Stimulated activated naive CD8-positive, alpha-beta T cell treated with anti-CD3 and anti-CD28 coated beads, Interleukin-15, Interleukin-2, amounts not matched to agents 100 ng/mL and 50 ng/mL, for 24 hours (primary cell): ENCODE measurements around the gene OR52N1.

Source experiments
- H3K27ac Mint-ChIP-seq: one replicate; pipeline ENCODE4 v1.8.0; 2021; ENCODE audit warnings: mild to moderate bottlenecking, mixed read lengths
- H3K27me3 Mint-ChIP-seq: one replicate; pipeline ENCODE4 v1.8.0; 2021; ENCODE audit warnings: mixed read lengths
- H3K36me3 Mint-ChIP-seq: one replicate; pipeline ENCODE4 v1.8.0; 2021; ENCODE audit warnings: low read depth, mixed read lengths
- H3K4me1 Mint-ChIP-seq: one replicate; pipeline ENCODE4 v1.8.0; 2021; ENCODE audit warnings: low read depth, mixed read lengths
- H3K4me3 Mint-ChIP-seq: one replicate; pipeline ENCODE4 v1.8.0; 2021; ENCODE audit warnings: mild to moderate bottlenecking, mixed read lengths
- H3K9me3 Mint-ChIP-seq: one replicate; pipeline ENCODE4 v1.8.0; 2021; ENCODE audit warnings: mixed read lengths

The OR52N1 gene

DNA sequence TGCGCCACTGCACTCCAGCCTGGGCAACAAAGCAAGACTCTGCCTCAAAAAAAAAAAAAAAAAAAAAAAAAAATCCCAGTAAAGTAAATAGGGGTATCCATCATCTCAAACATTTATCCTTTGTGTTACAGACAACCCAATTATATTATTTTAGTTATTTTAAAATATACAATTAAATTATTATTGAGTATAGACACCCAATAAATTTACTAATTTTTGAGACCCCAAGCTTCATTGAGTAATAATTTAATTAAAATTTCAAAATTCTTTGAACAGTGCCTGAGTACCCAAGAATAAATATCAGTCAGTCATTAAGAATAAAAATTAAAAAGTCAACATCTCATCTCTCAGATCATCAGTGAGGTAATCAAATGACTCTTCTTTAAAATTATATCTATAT lies 37.1 kb downstream of the OR52N1 start, which contains the start of gene OR52N4:
TSS of gene OR52N4 (plus strand) at position 301 of the 400 bp plus-strand sequence. CDS start 498 bp downstream, outside the sequence.
- Mint-ChIP-seq H3K9me3 (no peaks in the 10 kb centered on the region), H3K27ac (no peak within 1 kb of the TSS), H3K4me3 (no peak within 1 kb of the TSS), H3K27me3 (no peaks in the 10 kb centered on the region), H3K36me3 (no peaks in the 10 kb centered on the region), H3K4me1 (no peaks in the 10 kb centered on the region)

DNA sequence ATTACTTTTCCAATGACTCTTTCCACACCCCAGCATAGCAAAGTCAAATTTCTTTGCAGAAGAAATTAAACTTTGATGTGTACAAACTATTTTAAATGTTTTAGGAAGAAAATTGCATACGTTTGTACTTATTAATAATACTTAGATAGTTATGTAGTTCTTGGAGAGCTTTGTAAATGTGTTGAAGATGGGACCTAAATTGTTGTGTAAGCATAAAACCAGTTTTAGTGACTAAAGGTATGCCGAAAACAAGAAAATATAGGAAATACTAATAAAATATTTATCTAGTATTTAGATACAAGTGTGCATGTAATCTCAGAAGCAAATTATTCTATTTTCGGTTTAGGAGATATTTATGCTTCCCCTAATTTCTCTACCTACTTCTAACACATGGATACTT lies 41.2 kb downstream of the OR52N1 start:
- H3K4me3 Mint-ChIP-seq = no peak overlapping the region
- no peaks in the 10 kb centered on the region for H3K36me3 Mint-ChIP-seq
- no peaks in the 10 kb centered on the region for H3K27me3 Mint-ChIP-seq
- no peak overlapping the region for H3K27ac Mint-ChIP-seq
- H3K9me3 Mint-ChIP-seq = no peaks in the 10 kb centered on the region
- no peaks in the 10 kb centered on the region for H3K4me1 Mint-ChIP-seq

DNA sequence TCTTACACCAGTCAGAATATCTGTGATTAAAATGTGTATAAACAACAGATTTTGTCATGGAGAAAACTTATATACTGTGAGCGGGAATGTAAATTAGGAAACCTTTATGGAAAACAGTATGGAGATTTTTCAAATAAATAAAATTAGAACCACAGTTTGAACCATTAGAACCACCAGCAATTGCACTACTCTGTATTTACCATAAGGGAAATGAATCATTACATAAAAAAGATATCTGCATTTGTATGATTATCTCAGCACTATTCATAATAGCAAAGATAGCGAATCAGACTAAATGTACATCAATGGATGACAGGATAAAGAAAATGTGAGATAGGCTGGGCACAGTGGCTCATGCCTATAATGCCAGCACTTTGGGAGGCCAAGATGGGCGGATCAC lies 44.5 kb downstream of the OR52N1 start:
- Mint-ChIP-seq H3K4me1 (no peaks in the 10 kb centered on the region), H3K9me3 (peaks cover 13% of the 10 kb centered on the region), H3K36me3 (no peaks in the 10 kb centered on the region), H3K27me3 (peaks cover 5% of the 10 kb centered on the region), H3K27ac (no peak overlapping the region), H3K4me3 (no peak overlapping the region)

DNA sequence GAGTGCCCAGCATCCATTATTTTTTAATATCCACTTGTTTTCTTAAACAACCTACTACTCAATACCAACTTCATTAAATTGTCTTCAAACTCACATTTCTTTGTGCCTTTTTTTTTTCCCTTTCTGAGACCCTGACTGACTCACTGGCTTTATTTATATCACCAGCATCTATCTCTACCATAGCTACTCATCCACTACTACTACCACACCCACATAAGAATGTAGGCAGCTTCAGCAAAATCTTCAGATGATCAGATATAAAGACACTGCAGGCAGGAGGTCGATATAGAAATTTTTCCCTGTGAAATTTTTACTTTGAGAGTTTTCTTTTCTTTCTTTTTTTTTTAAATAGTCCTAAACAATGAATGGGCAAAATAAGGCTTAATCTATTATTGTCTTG lies 52.6 kb downstream of the OR52N1 start:
- H3K27me3 Mint-ChIP-seq = peaks cover 7% of the 10 kb centered on the region
- H3K27ac Mint-ChIP-seq = no peak overlapping the region
- no peak overlapping the region for H3K4me3 Mint-ChIP-seq
- peaks cover 16% of the 10 kb centered on the region for H3K36me3 Mint-ChIP-seq
- peaks cover 25% of the 10 kb centered on the region for H3K9me3 Mint-ChIP-seq
- no peaks in the 10 kb centered on the region for H3K4me1 Mint-ChIP-seq

DNA sequence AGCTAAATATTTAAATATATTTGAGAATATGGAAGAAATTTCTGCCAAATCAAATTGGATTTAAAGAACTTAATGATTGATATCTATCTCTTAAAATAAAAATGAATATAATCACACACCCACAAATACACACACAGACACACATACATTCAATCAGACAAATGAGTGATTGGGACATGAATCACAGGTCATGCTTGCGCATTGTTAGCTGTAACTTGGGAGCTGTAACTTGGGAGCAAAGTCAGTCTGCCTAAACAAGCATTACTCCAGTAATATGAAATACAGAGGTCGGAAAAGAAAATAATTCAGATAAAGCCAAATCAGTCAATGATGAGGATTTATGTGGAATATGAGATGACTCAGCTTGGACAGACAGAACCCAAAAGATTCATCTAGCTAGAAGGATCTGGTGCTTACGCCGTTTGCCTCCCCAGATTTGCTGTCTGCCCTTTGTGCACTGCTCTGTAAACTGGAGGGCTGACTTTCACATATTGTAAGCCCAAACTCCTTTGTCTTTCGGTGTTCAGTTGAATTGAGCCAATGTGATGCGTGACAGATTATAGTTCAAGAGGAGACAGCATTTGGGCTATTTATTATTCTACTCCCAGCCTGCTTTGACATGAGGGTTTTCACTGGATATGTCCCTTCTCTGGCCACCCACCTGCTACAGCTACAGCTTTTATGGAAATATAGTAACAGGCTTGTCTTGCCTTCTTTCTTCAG lies 53.2 kb downstream of the OR52N1 start:
- Mint-ChIP-seq H3K9me3 (peaks cover 25% of the 10 kb centered on the region), H3K27me3 (peaks cover 7% of the 10 kb centered on the region), H3K4me1 (no peaks in the 10 kb centered on the region), H3K4me3 (no peak overlapping the region), H3K36me3 (peaks cover 16% of the 10 kb centered on the region), H3K27ac (no peak overlapping the region)

DNA sequence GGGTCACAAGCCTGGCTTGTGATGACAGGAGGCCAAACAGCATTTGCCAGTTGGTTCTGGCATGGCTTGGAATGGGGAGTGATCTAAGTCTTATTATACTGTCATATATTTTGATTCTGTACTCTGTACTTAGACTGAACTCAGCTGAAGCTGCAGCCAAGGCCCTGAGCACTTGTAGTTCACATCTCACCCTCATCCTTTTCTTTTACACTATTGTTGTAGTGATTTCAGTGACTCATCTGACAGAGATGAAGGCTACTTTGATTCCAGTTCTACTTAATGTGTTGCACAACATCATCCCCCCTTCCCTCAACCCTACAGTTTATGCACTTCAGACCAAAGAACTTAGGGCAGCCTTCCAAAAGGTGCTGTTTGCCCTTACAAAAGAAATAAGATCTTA lies 54.0 kb downstream of the OR52N1 start:
- H3K27ac Mint-ChIP-seq = no peak overlapping the region
- peaks cover 16% of the 10 kb centered on the region for H3K36me3 Mint-ChIP-seq
- H3K27me3 Mint-ChIP-seq = peaks cover 7% of the 10 kb centered on the region
- H3K9me3 Mint-ChIP-seq = peaks cover 23% of the 10 kb centered on the region
- no peaks in the 10 kb centered on the region for H3K4me1 Mint-ChIP-seq
- H3K4me3 Mint-ChIP-seq = no peak overlapping the region
